H1 (cell line): ENCODE results near the gene AMBP. TPM values are rescaled to one million over a fixed set of nuclear protein-coding genes. Genes with fewer than 3 reads are reported as not detected.

Source experiments
- GTF2F1 ChIP-seq: IDR thresholded peaks from 2 replicates; pipeline ENCODE4 v1.6.1; 2012; ENCODE audit warnings: low read depth, low read length, improper control_type of control experiment, borderline replicate concordance
- SRF ChIP-seq: IDR thresholded peaks from 2 replicates; pipeline ENCODE4 v1.6.1; 2011; ENCODE audit warnings: mild to moderate bottlenecking, low read depth, low read length, moderate library complexity
- polyA plus RNA-seq, 7 experiments: library from polyadenylated mRNA; depleted of rRNA in 3 of 7; stranded (reverse) in 5 of 7; unstranded in 2 of 7; fragments of >200 nt in 5 of 7; fragments of 200-250 nt in 2 of 7; gene quantifications; 1 replicate in 5 of 7; 2 replicates in 1 of 7; 4 replicates in 1 of 7; pipeline versions ENCODE4 v1.2.1 to v1.2.3, GENCODE V29; 2011 to 2013; ENCODE audit warnings: missing spikeins in 2 of 7, mixed read lengths in 2 of 7
- total RNA-seq: library from RNA; stranded (reverse); fragmentation: NEBNext Ultra II Directional; extraction: Animal tissue kit (Norgen Biotek cat#: 25700); gene quantifications from 2 replicates; pipeline ENCODE4 v1.2.1, GENCODE V29; 2021

AMBP gene
- total and polyA plus RNA-seq, 2 of the 8 experiments (the other 6 are each of a cell fraction or from before 2014, with no cell fraction given): 3.0 to 4.0 TPM

DNA sequence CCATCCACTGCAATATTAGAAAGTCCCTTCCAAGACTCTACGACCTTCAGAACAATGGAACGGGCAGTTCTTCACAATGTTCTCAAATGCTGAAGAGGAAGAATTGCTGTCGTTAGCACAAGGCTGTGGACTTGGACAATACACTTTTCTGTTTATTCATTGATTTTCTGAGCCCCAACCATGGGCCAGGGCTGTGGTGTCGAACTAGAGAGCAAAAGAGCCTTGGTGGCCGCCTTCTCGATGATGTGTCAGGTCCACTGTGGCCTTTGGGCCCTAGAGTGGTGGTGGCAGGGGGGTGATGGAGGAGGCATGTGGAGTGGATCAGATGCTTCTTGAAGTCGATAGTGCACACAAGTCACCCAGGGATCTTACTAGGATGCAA is 39.5 kb upstream of the AMBP start (continued):
- TF ChIP-seq GTF2F1 (no peak), SRF (no peak)
